HUES48 (cell line): ENCODE results near the gene KRTAP10-12.
"Not testable (repeated sequence)": the region's sequence is repeated elsewhere in the genome, so short reads cannot be mapped to it uniquely, and the experiment has no call there.

Source experiments
- H3K27ac ChIP-seq: one replicate; pipeline ENCODE4 v1.7.0; 2013; ENCODE audit warnings: low read depth, low read length, inconsistent platforms
- H3K27me3 ChIP-seq: 2 replicates; pipeline ENCODE4 v1.6.1; 2013; ENCODE audit warnings: mild to moderate bottlenecking, low read length; ENCODE audit not compliant: control insufficient read depth, insufficient read depth
- H3K36me3 ChIP-seq: 2 replicates; pipeline ENCODE4 v1.6.1; 2013; ENCODE audit warnings: low read length; ENCODE audit not compliant: control insufficient read depth, insufficient read depth
- H3K4me1 ChIP-seq: 2 replicates; pipeline ENCODE4 v1.6.1; 2013; ENCODE audit warnings: mild to moderate bottlenecking, low read length; ENCODE audit not compliant: control insufficient read depth, insufficient read depth
- H3K4me3 ChIP-seq: 2 replicates; pipeline ENCODE4 v1.5.1; 2013; ENCODE audit warnings: mild to moderate bottlenecking, low read depth, low read length
- H3K9ac ChIP-seq: 2 replicates; pipeline ENCODE4 v1.6.1; 2013; ENCODE audit warnings: mild to moderate bottlenecking, low read depth, low read length, moderate library complexity
- H3K9me3 ChIP-seq: 2 replicates; pipeline ENCODE4 v1.6.1; 2013; ENCODE audit warnings: low read length; ENCODE audit not compliant: control insufficient read depth, insufficient read depth

The KRTAP10-12 gene

GRCh38 chr21:44677881-44678280, 19.1 kb upstream of the KRTAP10-12 start:
- H3K4me1 ChIP-seq = no peaks in the 10 kb centered on the region
- H3K27ac ChIP-seq = no peak overlapping the region
- H3K4me3 ChIP-seq = no peak overlapping the region
- no peaks in the 10 kb centered on the region for H3K9me3 ChIP-seq
- H3K27me3 ChIP-seq = no peaks in the 10 kb centered on the region
- no peaks in the 10 kb centered on the region for H3K36me3 ChIP-seq
- H3K9ac ChIP-seq = no peak overlapping the region

GRCh38 chr21:44681152-44681551, 15.8 kb upstream of the KRTAP10-12 start:
- Histone ChIP-seq H3K4me3 (no peak overlapping the region), H3K27ac (no peak overlapping the region), H3K4me1 (peaks cover 3% of the 10 kb centered on the region; the same call in 1 of the 2 replicates), H3K27me3 (no peaks in the 10 kb centered on the region), H3K36me3 (no peaks in the 10 kb centered on the region), H3K9me3 (no peaks in the 10 kb centered on the region), H3K9ac (no peak overlapping the region)

DNA sequence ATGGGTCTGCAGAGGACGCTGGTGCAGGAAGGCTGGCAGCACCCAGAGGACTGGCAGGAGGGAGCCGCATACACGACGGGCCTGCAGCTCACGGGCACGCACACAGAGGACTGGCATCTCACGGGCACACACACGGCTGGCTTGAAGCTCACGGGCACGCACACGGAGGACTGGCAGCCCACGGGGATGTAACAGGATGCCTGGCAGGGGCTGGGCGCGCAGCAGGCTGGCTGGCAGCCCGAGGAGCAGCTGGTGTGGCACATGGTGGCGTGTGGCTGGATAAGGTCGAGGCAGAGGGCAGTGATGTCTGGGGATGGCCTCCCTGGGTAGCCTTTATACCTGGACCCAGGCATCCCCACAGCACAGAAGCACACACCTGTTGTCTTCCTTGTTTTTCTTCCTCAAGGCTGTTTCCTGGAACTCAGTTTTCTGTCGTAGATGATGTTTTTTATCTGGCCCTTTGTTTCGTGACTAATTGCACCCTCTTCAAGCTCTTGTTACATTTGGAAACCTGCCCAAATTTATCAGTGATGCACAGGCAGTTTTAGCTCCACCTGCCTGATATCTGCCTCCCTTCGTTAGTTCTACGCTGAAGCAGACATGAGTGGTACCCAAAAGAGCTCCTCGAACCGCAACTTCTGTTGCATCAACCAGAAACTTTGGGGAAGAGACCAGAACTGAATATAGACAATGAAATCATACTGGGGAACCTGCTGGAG, 15.0 kb upstream of the KRTAP10-12 start, which contains the start of gene KRTAP12-1:
TSS of gene KRTAP12-1 (minus strand) at position 303 of the 719 bp plus-strand sequence. CDS start at position 263, 40 bp downstream.
- Histone ChIP-seq H3K27me3 (no peaks in the 10 kb centered on the region), H3K36me3 (no peaks in the 10 kb centered on the region), H3K9me3 (no peaks in the 10 kb centered on the region), H3K4me1 (peaks cover 9% of the 10 kb centered on the region), H3K4me3 (no peak within 1 kb of the TSS), H3K9ac (no peak within 1 kb of the TSS), H3K27ac (no peak within 1 kb of the TSS)

DNA sequence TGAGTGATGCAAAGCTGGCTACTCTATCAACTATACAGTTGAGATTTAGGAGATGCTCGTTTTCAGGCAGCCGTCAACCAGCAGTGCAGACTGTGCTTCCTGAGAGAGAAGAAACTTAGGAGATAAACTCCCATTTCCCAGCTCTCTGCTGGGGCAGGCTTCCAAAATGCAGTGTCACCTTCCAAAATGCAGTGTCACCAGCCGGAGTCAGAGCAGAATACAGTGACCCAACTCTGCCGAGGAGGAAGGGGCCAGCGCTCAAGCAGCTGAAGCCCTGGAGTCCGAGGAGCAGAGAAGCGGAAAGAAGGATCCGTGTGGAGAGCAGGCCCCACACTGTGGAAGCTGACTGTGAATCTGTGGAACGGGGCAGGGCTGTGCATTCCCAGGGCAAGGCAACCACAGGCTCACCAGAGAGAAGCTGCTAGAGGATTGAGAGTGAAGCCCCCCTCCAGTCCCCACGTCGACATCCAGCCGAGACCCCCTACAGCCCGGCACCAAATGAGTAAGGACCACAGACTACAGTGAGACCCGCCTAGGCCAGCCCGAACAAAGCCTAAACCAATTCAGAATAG, 14.3 kb upstream of the KRTAP10-12 start:
- Histone ChIP-seq H3K9ac (no peak overlapping the region), H3K4me3 (no peak overlapping the region), H3K27me3 (no peaks in the 10 kb centered on the region), H3K36me3 (no peaks in the 10 kb centered on the region), H3K4me1 (peaks cover 16% of the 10 kb centered on the region), H3K27ac (no peak overlapping the region), H3K9me3 (no peaks in the 10 kb centered on the region)

DNA sequence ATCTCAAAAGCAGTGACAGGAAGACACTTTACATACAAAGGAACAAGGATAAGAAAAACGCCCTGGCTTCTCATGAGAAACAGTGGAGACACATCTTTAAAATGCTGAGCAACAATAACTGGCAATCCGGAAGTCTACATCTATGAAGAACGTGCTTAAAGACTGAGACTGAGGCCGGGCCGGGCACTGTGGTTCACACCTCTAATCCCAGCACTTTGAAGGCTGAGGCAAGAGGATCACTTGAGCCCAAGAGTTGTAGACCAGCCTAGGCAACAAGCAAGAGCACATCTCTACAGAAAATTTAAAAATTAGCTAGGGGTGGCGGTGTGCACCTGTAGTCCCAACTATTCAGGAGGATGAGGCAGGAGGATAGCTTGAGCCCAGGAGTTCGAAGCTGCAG, 12.9 kb upstream of the KRTAP10-12 start:
- Histone ChIP-seq H3K9ac (no peak overlapping the region), H3K27me3 (no peaks in the 10 kb centered on the region), H3K4me3 (no peak overlapping the region), H3K4me1 (peaks cover 17% of the 10 kb centered on the region), H3K27ac (no peak overlapping the region), H3K36me3 (no peaks in the 10 kb centered on the region), H3K9me3 (no peaks in the 10 kb centered on the region)

DNA sequence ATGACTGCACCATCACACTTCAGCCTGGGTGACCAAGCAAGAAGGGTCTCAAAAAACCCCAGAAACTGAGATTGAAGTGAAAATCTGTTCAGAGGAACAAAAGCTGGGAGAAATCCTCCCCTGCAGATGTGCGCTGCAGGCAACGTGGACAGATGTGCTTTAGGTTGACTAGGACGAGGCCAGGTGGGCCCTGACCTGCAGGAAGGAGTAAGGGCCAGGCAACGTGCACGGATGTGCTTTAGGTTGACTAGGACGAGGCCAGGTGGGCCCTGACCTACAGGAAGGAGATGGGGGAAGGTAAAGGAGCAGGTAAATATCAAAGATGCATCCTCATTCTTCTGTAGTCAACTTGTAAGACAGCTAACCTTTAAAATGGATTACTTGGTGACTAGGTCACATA, 12.5 kb upstream of the KRTAP10-12 start:
- no peaks in the 10 kb centered on the region for H3K9me3 ChIP-seq
- H3K27me3 ChIP-seq = no peaks in the 10 kb centered on the region
- H3K27ac ChIP-seq = no peak overlapping the region
- H3K4me1 ChIP-seq = peaks cover 17% of the 10 kb centered on the region
- no peak overlapping the region for H3K4me3 ChIP-seq
- H3K36me3 ChIP-seq = no peaks in the 10 kb centered on the region
- no peak overlapping the region for H3K9ac ChIP-seq

DNA sequence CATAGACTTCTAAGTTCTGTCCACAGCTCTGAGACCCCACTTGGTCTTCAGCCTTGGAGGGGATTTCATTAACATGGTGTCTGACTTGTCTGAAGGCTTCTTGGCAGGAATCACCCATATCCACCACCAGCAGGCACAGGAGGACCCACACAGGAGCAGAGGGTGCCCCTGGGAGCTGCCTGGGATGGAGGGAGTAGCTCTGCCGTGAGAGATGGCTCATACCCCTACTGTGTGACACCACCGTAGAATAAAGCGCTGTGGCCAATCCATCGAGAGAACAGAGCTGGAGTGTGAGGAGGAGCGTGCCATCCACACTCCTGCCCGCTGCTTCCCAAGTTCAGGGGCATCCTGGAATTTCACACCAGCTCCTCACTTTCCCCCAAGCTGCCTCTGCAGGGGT, 11.9 kb upstream of the KRTAP10-12 start:
- not testable (repeated sequence) for H3K36me3 ChIP-seq, H3K9ac ChIP-seq, H3K27me3 ChIP-seq, H3K9me3 ChIP-seq, H3K4me3 ChIP-seq, H3K27ac ChIP-seq
- H3K4me1 ChIP-seq = peaks cover 17% of the 10 kb centered on the region

DNA sequence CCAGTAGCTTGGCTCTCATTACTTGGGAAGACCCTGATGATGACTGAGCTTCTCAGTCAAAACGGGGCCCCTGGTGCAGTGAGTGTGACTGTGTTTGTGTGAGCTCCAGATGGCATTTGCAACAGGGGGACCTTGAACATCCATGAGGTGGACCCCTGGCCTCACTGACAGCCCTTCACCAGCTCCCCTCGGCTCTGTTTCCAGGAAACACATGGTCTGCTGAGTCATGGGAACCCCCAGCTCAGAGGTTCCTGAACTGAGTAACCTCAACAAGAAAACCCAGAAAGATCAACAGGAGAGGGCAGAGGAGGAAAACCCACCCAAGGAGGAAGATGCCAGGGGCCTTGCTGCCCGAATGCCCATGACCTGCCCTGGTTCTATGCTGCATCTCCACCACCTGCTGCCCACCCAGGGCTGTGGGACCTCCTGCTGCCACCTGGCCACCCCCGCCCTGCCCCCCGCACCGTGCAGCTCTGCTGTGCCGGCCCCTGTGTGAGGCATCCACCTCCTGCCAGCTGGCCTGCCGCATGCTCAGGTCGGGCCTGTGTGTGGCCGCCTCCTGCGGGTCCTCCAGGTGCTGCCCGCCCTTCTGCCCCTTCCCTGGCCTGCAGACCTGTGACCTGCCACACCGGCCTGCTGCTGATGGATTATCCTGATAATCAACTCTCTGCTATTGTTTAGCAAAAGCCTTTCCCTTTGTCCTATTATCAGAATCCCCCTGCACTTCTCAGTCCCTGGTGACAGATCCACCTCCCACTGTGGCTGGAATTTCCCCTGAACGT, 10.8 kb upstream of the KRTAP10-12 start:
- H3K27me3 ChIP-seq = no peaks in the 10 kb centered on the region
- no peaks in the 10 kb centered on the region for H3K9me3 ChIP-seq
- no peaks in the 10 kb centered on the region for H3K36me3 ChIP-seq
- H3K27ac ChIP-seq = peak overlapping the region; percentile 64
- H3K4me3 ChIP-seq = no peak overlapping the region
- H3K9ac ChIP-seq = no peak overlapping the region
- peaks cover 17% of the 10 kb centered on the region for H3K4me1 ChIP-seq

GRCh38 chr21:44686843-44687561, 10.0 kb upstream of the KRTAP10-12 start:
- Histone ChIP-seq H3K27me3 (no peaks in the 10 kb centered on the region), H3K4me1 (peaks cover 17% of the 10 kb centered on the region)

DNA sequence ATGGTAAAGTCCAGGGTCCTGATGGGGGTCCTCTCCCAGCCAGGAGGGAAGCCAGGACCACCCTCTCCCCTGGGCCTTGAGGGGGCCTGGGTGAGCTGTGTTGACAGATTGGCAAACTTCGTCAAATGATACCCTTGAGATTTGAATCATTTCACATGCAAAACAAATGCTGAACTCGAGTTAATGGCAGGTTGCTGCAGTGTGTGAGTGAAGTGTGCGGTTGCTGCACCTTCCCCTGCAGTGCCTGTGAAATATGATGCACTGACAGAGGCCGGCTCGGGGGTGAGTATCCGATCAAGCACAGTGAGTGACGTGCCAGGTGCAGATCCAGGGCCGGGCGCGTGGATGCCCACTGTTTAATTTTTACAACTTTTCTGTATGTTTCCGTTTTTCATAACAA, 9.3 kb upstream of the KRTAP10-12 start:
- H3K4me1 ChIP-seq = peaks cover 17% of the 10 kb centered on the region
- H3K27me3 ChIP-seq = no peaks in the 10 kb centered on the region
- H3K4me3 ChIP-seq = no peak overlapping the region
- no peaks in the 10 kb centered on the region for H3K36me3 ChIP-seq
- H3K9ac ChIP-seq = no peak overlapping the region
- H3K27ac ChIP-seq = no peak overlapping the region
- H3K9me3 ChIP-seq = no peaks in the 10 kb centered on the region

More at GRCh38 chr21:44686843-44687561, 10.0 kb upstream of the KRTAP10-12 start:
- no peaks in the 10 kb centered on the region for H3K9me3 ChIP-seq
- no peak overlapping the region for H3K4me3 ChIP-seq
- no peaks in the 10 kb centered on the region for H3K36me3 ChIP-seq
- H3K9ac ChIP-seq = no peak overlapping the region
- H3K27ac ChIP-seq = peak overlapping the region; percentile 64
